ENCODE data around the gene PLCG2.
"Not testable (repeated sequence)": the region's sequence is repeated elsewhere in the genome, so short reads cannot be mapped to it uniquely, and the experiment has no call there.

Gene PLCG2

GRCh38 chr16:81934711-81935110 lies 155.6 kb downstream of the PLCG2 start:
- DNase-seq (ENCODE audit: low read depth in 2 of 3, low spot score in 2 of 3): not testable (repeated sequence)

GRCh38 chr16:81936209-81937000 lies 157.3 kb downstream of the PLCG2 start:
- no peak for DNase-seq (ENCODE audit: low read depth in 2 of 3, low spot score in 2 of 3)

GRCh38 chr16:81937305-81938038 lies 158.4 kb downstream of the PLCG2 start:
- no peak for DNase-seq (ENCODE audit: low read depth in 2 of 3, low spot score in 2 of 3)

GRCh38 chr16:81938326-81939163 lies 159.5 kb downstream of the PLCG2 start:
- no peak for DNase-seq (ENCODE audit: low read depth in 2 of 3, low spot score in 2 of 3)

- no peak for DNase-seq (ENCODE audit: low read depth in 2 of 3, low spot score in 2 of 3)
Measured at GRCh38 chr16:81939164-81940056, 160.3 kb downstream of the PLCG2 start.

GRCh38 chr16:81940781-81941560 lies 161.9 kb downstream of the PLCG2 start:
- DNase-seq (ENCODE audit: low read depth in 2 of 3, low spot score in 2 of 3): no peak

GRCh38 chr16:81942007-81942601 lies 163.0 kb downstream of the PLCG2 start:
- DNase-seq (ENCODE audit: low read depth in 2 of 3, low spot score in 2 of 3): no peak

- no peak for DNase-seq (ENCODE audit: low read depth in 2 of 3, low spot score in 2 of 3)
Measured at GRCh38 chr16:81945665-81946064, 166.6 kb downstream of the PLCG2 start.

GRCh38 chr16:81946206-81946605 lies 167.1 kb downstream of the PLCG2 start:
- no peak for DNase-seq (ENCODE audit: low read depth in 2 of 3, low spot score in 2 of 3)

- no peak for DNase-seq (ENCODE audit: low read depth in 2 of 3, low spot score in 2 of 3)
Measured at GRCh38 chr16:81951564-81951963, 172.5 kb downstream of the PLCG2 start.

- no peak for DNase-seq (ENCODE audit: low read depth in 2 of 3, low spot score in 2 of 3)
Measured at GRCh38 chr16:81956213-81956948, 177.3 kb downstream of the PLCG2 start.

GRCh38 chr16:81964808-81965207 lies 185.7 kb downstream of the PLCG2 start:
- no peak for DNase-seq (ENCODE audit: low read depth in 2 of 3, low spot score in 2 of 3)

- no peak for DNase-seq (ENCODE audit: low read depth in 2 of 3, low spot score in 2 of 3)
Measured at GRCh38 chr16:81967358-81967757, 188.3 kb downstream of the PLCG2 start.

- no peak for DNase-seq (ENCODE audit: low read depth in 2 of 3, low spot score in 2 of 3)
Measured at GRCh38 chr16:81971853-81972252, 192.8 kb downstream of the PLCG2 start.

- DNase-seq (ENCODE audit: low read depth in 2 of 3, low spot score in 2 of 3): no peak
Measured at GRCh38 chr16:81973737-81974136, 194.6 kb downstream of the PLCG2 start.

- no peak for DNase-seq (ENCODE audit: low read depth in 2 of 3, low spot score in 2 of 3)
Measured at GRCh38 chr16:81975637-81976036, 196.5 kb downstream of the PLCG2 start.

- not testable (repeated sequence) for DNase-seq (ENCODE audit: low read depth in 2 of 3, low spot score in 2 of 3)
Measured at GRCh38 chr16:81977335-81977942, 198.3 kb downstream of the PLCG2 start.

GRCh38 chr16:81987121-81987520 lies 208.0 kb downstream of the PLCG2 start:
- no peak for DNase-seq (ENCODE audit: low read depth in 2 of 3, low spot score in 2 of 3)

Measured in activated CD8-positive, alpha-beta memory T cell treated with anti-CD3 and anti-CD28 coated beads for 48 hours (primary cell).